Lung (tissue), 12 donors: ENCODE data around the gene TET2. TPM values are rescaled to one million over a fixed set of nuclear protein-coding genes. Genes with fewer than 3 reads are reported as not detected.

ENCODE experiments used
- ATAC-seq: fragments of 200-7000 bp; cut with Tn5 transposase; one replicate; pipeline ENCODE4 v1.9.1; 2020; ENCODE audit warnings: moderate number of reproducible peaks; ENCODE audit not compliant: insufficient read depth, low FRiP score
- DNase-seq, 3 donors: peaks; one replicate each; pipeline ENCODE4 v3.0.0-alpha.2; 2013 to 2017
- H3K27ac ChIP-seq, 2 donors: one replicate each; pipeline ENCODE4 v1.5.1; 2013; ENCODE audit warnings: mild to moderate bottlenecking in 2 of 2, moderate library complexity in 2 of 2, control low read depth in 1 of 2, inconsistent platforms in 1 of 2, low read depth in 1 of 2, low read length in 1 of 2
- H3K27me3 ChIP-seq, 3 donors: one replicate each; pipeline ENCODE4 v1.5.1; 2013; ENCODE audit warnings: low read length in 2 of 3; ENCODE audit not compliant: control insufficient read depth in 3 of 3, insufficient read depth in 3 of 3
- H3K36me3 ChIP-seq, 4 donors: one replicate each; pipeline ENCODE4 v1.5.1; 2013; ENCODE audit warnings: low read length in 4 of 4, mild to moderate bottlenecking in 1 of 4, moderate library complexity in 1 of 4; ENCODE audit not compliant: control insufficient read depth in 4 of 4, insufficient read depth in 4 of 4
- H3K4me1 ChIP-seq, 5 donors: one replicate each; pipeline ENCODE4 v1.5.1; 2013; ENCODE audit warnings: low read length in 5 of 5, mild to moderate bottlenecking in 2 of 5, moderate library complexity in 1 of 5; ENCODE audit not compliant: control insufficient read depth in 5 of 5, insufficient read depth in 5 of 5
- H3K4me3 ChIP-seq: one replicate; pipeline ENCODE4 v1.5.1; 2013; ENCODE audit warnings: mild to moderate bottlenecking, control low read depth, moderate library complexity
- H3K9ac ChIP-seq, 2 donors: one replicate each; pipeline ENCODE4 v1.5.1; 2013; ENCODE audit warnings: low read length in 2 of 2, control low read depth in 1 of 2; ENCODE audit not compliant: insufficient read depth in 1 of 2
- H3K9me3 ChIP-seq, 4 donors: one replicate each; pipeline ENCODE4 v1.5.1; 2013; ENCODE audit warnings: low read length in 3 of 4, mild to moderate bottlenecking in 1 of 4, moderate library complexity in 1 of 4; ENCODE audit not compliant: control insufficient read depth in 4 of 4, insufficient read depth in 3 of 4
- CTCF ChIP-seq: IDR thresholded peaks from 2 replicates; pipeline ENCODE4 v1.5.1; 2012; ENCODE audit warnings: mild to moderate bottlenecking; ENCODE audit errors: control extremely low read depth, extremely low read depth
- WGBS, 2 donors: extraction: QIAGEN DNeasy Blood & Tissue Kit; methylation state at CpG; one replicate each; pipeline ENCODE4 v1.1.7; 2013; 5-methylcytosine and 5-hydroxymethylcytosine counted together
- polyA plus RNA-seq, 2 donors: library from polyadenylated mRNA; stranded (reverse); fragments of 200-250 nt; gene quantifications; one replicate each; pipeline ENCODE4 v1.2.1, GENCODE V29; 2013
- total RNA-seq, 2 donors: library from RNA; depleted of rRNA in 1 of 2; stranded (reverse); fragments of >200 nt in 1 of 2; gene quantifications; one replicate each; pipeline ENCODE4 v1.2.1, GENCODE V29; 2014 to 2021
- donor health status: control.
- donor health status: control.
- donor health status: Bipolar disorder and iron deficiency.
- donor health status: healthy.
- donor health status: DM: yes; HTN: yes; CAD: no.

Gene TET2
- total and polyA plus RNA-seq, 4 donors, result 4.1 to 72.2 (median 16.5) TPM

DNA sequence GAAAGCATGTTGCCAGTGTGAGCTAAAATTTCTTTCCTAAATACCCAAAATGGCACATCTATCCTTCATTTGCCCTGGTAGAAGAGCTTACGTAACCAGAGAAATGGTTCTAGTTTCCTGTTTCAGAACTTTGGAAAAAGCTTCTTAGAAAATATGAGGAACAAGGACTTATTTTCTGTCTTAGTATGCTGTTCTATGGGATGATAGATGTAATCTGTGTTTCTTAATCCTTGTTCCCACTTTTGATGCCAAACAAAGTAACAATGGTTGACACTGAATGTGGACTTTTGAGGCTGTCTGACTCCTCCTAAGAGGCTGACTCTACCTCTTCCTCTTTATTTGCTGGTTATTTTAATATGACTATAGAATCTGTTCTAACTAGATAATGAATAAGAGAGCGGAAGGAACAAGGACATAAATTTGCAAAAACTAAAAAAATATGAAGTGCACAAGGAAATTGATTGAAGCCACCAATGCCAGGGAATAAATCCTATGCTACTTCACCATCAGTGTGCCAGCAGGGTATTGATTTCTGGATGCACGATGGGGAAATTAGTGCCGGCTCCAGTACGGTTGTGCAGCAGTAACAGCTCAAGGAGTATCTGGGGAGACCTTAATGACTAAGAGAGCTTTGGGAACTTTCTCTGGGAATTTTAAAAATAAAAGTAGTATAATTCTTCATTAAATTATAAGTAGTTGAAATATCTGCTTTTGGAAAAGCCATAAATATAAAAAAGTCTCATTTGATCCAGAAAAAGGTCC, 39.4 kb upstream of the TET2 start:
- Histone ChIP-seq H3K4me3 (no peak overlapping the region), H3K27me3 (peaks cover 0 to 2% (median 0%) of the 10 kb centered on the region in 3 donors), H3K36me3 (no peaks in the 10 kb centered on the region), H3K4me1 (no peaks in the 10 kb centered on the region), H3K9me3 (no peaks in the 10 kb centered on the region), H3K27ac (no peak overlapping the region), H3K9ac (no peak overlapping the region)
- 81 to 83% methylated on average over 5 of the region's 5 CpGs for WGBS, 2 donors
- DNase-seq (no peak), ATAC-seq (peak; percentile 34)
- TF ChIP-seq CTCF, result no peak

GRCh38 chr4:105108971-105109370, 37.7 kb upstream of the TET2 start:
- Histone ChIP-seq H3K27ac (no peak overlapping the region), H3K9ac (no peak overlapping the region), H3K9me3 (no peaks in the 10 kb centered on the region), H3K4me1 (no peaks in the 10 kb centered on the region), H3K36me3 (no peaks in the 10 kb centered on the region), H3K27me3 (peaks cover 0 to 2% (median 0%) of the 10 kb centered on the region in 3 donors), H3K4me3 (no peak overlapping the region)
- ATAC-seq (no peak), DNase-seq (no peak)
- TF ChIP-seq CTCF, result no peak

- H3K27ac ChIP-seq, result no peak overlapping the region
- DNase-seq (no peak), ATAC-seq (no peak)
- no peak overlapping the region for H3K4me3 ChIP-seq
- TF ChIP-seq CTCF, result no peak
- no peak overlapping the region for H3K9ac ChIP-seq
- peaks cover 0 to 2% (median 0%) of the 10 kb centered on the region in 3 donors for H3K27me3 ChIP-seq
- 78 to 89% methylated on average over 1 of the region's 1 CpG for WGBS, 2 donors
- no peaks in the 10 kb centered on the region for H3K36me3 ChIP-seq
- H3K4me1 ChIP-seq, result no peaks in the 10 kb centered on the region
- no peaks in the 10 kb centered on the region for H3K9me3 ChIP-seq
Observed at GRCh38 chr4:105112274-105112673, 34.4 kb upstream of the TET2 start.

- no peak overlapping the region for H3K9ac ChIP-seq
- DNase-seq (no peak), ATAC-seq (no peak)
- no peaks in the 10 kb centered on the region for H3K4me1 ChIP-seq
- no peaks in the 10 kb centered on the region for H3K9me3 ChIP-seq
- WGBS, 2 donors, result 17 to 32% methylated on average over 1 of the region's 1 CpG
- no peak overlapping the region for H3K27ac ChIP-seq
- H3K4me3 ChIP-seq, result no peak overlapping the region
- no peaks in the 10 kb centered on the region for H3K36me3 ChIP-seq
- H3K27me3 ChIP-seq, result peaks cover 0 to 2% (median 0%) of the 10 kb centered on the region in 3 donors
- no peak for TF ChIP-seq CTCF
Observed at GRCh38 chr4:105113800-105114199, 32.9 kb upstream of the TET2 start.
